ENCODE results near the gene NSD2.

The NSD2 gene

DNA sequence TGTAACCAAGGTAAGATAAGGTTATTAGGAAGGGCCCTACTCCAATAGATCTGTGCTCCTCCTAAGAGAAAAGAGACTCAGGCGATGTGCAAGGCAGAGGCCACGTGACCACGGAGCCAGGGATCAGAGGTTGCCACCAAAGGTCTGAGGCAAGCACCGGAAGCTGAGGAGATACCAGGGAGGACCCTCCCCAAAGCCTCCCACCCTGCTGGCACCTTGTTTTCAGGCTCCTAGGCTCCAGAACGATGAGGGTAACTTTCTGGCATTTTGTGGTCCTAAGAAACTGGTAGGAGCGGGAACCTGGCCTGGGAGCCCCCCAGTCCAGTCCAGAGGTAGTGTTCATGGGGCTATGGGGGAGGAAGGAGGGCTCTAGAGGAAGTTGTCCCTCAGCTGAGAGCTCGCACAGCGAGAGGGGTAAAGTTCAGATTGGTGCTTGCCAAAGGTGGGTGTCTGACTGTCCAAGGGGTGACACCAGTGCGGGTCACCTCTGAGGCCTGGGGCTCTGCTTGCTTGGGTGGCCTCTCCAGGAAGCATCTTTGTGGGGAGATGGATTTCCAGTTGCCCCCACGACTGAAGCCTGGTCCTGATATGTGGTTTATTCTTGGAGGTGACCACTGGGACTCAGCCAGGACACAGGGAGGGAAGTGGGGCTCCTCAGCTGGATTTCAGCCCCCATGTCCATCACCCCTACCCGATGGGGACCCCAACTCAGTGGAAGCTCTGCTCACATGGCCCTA, 7.7 kb upstream of the NSD2 start:
- no peak for DNase-seq

DNA sequence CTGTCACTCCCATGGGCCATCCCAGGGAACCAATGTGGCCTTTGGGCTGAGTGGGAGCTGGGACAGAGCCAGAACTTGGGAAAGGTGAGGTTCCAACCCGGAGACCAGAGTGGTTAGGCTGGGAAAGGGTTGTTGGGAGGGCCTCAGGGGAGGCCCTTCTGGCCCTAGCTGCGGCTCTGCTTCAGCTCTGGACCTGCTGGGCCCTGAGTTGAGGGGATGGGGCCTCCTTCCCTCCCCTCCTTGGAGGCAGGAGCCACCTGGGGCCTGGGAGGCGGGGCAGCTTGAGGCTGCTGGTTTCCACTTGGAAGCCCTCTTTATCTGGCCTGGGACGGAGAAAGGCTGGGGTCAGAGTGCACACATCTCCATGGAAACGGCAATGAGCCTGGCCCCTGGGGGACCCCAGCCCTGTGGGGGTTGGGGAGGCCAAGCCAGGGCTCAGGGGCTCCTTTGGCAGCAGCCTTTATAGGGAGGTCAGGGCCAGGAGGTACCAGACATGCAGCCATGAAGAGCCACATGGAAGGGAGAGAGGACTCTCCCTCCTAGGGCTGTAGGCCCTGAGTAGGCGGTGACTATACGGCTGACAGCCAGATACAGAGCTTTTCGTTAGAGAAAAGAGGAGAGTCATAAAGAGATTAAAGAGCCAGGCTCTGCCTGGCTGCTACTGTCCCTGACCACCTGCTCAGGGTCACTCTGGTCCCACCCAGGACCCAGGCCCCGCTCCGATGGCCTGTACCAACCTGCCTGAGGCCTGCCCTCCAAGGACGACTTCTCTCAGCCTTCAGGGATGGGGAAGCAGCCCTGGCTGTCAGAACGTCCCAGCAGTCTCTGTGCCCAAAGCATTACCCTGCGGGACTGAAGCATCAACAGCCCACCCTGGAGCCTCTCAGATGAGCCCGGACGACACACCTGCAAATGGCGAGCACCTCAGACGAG, 6.9 kb upstream of the NSD2 start:
- no peak for DNase-seq

DNA sequence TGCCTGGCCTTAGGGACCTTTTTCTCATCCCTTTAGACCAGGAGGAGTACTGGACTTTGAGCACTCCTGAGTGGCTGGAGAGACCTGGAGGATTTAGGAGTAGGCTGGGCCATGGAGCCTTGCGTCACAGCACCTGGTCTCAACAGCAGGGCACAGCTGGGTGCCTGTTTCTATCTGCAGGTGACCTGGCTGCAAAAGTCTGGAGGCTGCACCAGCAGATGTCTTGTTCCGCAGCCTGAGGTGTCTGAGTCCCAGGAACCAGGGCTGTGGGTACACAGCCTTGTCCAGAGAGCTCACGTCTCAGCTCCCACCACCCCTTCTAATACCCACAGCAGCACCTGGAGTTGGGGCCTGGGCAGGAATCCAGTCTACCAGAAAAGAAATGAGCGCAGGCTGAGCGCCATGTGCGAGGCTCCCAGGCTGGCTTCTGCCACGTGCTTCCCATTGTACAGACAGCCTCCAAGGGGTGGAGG, 5.0 kb upstream of the NSD2 start:
- no peak for DNase-seq

DNA sequence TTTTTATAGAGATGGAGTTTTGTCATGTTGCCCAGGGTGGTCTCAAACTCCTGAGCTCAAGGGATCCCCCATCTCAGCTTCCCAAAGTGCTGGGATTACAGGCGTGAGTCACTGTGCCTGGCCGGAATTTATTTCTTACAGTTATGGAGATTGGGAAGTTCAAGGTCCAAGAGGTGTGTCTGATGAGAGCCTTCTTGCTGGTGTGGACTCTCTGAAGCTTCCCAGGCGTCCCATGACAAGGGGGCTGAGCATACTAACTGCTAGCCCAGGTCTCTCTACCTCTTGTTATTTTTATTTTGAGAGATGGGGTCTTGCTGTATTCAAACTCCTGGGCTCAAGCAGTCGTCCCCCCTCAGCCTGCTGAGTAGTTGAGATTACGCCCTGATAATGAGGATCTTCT, 2.9 kb upstream of the NSD2 start:
- no peak for DNase-seq

DNA sequence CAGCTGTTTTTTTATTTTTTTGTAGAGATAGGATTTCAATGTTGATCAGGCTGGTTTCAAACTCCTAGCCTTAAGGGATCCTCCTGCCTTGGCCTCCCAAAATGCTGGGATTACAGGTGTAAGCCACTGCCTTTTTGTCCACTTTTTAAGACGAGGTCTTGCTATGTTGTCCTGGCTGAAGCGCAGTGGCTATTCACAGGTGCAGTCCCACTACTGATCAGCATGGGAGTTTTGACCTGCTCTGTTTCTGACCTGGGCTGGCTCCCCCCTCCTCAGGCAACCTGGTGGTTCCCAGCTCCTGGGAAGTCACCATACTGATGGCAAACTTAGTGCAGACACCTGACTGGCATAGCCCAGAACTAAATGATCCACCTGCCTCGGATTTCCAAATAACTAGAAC, 2.3 kb upstream of the NSD2 start:
- DNase-seq = no peak

DNA sequence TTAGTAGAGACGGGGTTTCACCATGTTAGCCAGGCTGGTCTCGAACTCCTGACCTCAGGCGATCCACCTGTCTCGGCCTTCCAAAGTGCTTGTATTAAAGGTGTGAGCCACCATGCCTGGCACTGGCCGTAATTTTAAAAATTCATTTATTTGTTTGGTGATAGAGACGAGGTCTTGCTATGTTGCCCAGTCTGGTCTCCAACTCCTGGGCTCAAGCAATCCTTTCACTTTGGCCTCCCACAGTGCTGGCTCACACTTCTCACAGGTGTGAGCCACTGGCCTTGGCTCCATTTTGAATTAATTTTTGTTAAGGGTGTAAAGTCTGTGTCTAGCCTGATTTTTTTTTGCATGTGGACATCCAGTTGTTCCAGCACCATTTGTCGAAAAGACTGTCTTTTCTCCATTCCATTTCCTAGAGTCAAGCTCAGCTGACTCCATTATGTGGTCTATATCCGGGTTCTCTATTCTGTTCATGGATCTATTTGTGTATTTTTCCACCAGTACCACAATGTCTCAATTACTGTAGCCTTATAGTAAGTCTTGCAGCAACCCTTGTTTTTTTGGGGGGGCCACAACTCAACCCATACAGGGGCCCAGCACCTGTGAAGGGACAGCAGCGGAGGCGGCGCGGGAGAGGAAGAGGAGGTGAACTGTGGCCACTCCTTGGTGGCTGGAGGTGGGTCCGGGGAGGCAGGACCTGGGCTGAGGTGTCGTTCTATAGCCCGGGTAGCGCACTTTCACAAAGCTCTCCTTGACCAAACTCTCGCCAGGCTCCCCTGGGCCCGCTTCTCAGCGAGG, 1.5 kb upstream of the NSD2 start:
- no peak for DNase-seq

DNA sequence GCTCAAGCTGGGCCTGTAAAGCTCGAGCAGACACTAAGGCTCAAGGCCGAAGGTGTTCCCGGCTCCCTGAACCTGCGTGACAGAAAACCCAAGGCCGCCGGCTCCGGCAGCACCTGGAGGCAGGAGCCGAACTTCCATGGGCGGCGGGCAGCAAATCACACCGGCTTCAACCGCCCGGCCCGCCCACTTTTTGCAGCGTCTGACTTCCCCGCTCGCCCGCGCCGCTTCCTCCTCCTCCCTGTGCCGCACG, 940 bp upstream of the NSD2 start:
- no peak for DNase-seq

DNA sequence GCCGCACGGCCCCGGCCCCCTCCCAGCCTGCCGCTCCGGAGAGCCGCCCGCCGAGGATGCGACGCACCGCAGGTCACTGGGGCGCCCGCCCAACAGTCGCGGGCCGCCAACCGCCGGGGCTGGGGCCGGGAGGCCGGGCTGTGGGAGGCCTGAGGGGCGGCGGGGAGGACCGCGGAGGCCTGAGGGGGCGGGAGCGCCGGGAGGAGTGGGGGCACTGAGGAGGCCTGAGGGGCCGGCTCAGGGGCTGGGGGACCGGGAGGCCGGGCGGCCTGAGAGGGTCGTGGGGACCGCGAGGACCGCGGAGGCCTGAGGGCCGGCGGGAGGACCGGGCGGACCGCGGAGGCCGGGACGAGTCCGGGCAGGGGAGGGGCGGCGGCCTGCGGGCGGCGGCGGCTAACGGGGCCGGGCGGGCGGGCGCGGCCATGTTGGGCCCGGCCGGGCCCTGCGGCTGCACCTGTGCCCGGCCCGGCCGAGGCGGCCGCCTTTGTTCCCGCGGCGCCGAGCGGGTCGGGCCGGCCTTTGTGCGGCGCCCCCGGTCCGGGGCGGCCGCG, 353 bp downstream of the NSD2 start:
- DNase-seq = no peak

DNA sequence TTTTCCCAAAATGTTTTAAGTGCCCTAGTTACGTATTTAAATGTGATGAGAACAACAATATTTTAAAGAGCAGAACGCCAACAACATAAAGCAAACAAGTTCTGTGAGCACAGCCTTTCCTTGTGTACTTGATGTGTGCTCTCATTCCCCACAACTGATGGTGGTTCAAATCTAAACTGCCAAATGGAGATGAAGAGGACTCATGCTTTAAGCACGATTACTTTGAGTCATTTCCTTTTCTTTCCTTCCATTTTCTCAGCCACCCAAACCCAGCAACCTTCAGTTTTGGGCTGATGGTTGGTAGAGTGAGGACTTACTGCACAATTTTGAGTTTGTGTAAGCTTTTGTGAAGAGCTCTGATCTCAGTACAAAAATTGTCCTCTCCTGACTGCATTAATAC, 1.7 kb downstream of the NSD2 start:
- DNase-seq = no peak

DNA sequence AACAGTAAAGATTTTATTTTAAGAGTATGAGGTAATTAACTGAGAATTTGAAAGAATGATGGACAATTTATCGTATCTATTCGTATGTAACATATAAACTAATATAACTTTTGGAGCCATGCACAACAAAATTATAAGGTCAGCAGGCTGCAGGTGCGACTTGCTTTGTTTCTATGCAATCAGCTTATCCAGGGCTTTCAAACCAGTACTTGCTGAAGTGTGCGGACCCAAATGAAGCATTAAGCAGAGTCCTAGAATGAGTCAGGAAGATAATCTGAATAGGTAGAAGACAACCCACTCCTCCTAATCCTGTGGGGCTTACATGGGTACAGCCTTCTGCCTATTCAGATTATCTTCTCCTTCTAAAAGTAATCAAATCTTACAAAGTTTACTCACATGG, 2.1 kb downstream of the NSD2 start:
- no peak for DNase-seq

DNA sequence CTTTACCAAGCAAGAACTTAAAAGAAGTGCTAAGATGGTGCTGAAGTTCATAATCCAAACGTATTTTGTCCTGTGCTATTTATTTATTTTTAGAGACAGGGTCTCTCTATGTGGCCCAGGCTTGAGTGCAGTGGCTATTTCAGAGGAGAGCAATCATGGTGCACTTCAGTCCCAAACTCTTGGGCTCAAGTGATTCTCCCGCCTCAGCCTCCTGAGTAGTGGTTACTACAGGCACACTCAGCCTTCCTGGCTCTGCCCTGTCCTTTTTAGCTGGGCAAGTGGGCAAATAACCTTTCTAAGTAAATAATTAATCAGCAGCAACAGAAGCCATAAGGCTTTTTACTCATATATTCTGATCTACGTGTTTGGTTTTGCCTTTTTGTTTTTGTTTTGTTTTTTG, 2.6 kb downstream of the NSD2 start:
- DNase-seq = no peak

DNA sequence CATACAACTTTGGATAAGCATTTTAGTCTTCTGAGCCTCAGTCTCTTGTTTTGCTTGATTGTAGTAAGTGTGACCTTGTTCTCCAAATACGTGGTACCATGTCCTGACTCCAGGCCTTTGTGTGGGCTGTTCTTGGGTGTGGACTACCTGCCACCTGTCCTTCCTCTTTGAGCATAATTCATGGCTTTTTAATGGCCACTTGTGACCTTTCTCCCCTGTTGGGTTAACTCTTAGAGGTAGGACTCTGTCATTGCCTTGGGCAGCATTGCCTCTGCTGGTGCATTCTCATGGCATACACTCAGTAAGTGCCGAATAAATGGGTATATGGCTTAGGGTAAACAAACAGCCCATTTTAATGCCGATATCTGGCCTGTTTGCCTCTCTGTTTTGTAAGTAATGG, 3.0 kb downstream of the NSD2 start:
- DNase-seq = no peak

DNA sequence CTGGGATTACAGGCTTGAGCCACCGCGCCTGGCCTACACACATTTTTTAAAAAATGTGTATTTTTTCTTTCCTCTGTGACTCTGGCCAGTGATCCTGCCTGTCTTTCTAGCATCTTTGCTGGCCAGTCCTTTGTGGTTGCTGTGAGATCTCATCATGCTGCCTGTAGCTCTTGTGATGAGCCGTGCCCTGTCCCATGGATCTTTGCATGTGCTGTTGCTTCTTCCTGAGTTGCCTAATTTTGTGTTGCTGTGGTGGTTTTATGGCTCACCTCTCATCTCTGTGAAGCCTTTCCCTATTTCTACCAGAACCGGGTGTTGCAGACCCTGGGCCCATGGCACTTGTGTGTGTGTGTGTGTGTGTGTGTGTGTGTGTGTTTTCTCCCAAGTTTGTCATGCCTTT, 8.3 kb downstream of the NSD2 start:
- DNase-seq = no peak

DNA sequence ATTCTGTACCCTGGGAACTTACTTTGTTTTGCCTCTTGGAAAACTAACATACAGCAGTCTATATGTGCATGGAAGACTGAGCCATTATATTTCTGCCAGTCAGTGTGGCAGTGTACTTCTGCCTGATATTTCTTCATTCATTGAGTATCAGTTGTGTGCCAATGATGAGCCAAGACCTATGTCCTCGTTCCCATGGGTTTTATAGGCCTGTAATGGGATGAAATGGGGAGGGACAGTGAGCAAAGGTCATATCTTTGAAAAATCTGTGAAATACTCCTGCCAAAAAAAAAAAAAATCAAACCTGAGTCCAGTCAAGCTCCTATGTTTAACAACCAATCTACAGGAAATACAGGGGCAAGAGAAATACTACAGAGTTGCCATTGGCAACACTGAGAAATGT, 9.1 kb downstream of the NSD2 start:
- no peak for DNase-seq

DNA sequence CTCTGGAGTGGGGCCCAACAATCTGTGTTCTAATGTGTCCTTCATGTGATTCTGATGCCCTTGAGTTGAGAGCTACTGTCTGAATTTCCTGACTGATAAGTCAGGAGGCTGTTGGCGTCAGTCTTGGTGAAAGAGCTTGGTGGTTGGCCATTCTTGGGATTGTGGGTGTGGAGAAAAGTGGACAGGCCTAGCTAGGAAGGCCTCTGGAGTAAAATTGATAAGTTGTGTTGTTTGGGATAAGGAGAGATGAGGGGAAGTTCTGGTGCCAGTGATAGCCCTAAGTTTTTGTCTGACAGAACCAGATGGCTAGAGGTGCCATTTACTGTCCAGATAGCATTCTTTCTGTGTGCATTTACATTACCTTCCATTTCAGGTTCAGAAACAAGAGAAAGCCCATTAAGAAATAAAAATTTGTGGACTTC, 11.7 kb downstream of the NSD2 start:
- no peak for DNase-seq

DNA sequence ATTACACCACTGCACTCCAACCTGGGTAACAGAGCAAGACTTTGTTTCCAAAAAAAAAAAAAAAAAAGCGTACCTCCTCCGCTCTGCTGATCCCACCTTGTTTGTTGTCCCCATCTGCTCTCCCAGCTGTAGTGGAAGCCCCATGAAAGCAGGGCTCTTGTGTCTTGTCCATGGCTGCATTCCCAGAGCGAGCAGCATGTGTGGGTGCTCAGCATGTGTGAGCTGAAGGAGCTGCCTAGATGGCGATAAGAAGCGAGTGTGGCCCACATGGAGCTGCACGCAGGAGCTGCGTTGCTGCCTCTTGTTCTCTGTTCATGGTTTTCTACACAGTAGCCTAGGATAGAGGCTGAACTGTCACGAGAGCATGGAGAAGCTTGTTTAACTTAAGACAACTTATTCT, 12.4 kb downstream of the NSD2 start:
- DNase-seq = no peak

DNA sequence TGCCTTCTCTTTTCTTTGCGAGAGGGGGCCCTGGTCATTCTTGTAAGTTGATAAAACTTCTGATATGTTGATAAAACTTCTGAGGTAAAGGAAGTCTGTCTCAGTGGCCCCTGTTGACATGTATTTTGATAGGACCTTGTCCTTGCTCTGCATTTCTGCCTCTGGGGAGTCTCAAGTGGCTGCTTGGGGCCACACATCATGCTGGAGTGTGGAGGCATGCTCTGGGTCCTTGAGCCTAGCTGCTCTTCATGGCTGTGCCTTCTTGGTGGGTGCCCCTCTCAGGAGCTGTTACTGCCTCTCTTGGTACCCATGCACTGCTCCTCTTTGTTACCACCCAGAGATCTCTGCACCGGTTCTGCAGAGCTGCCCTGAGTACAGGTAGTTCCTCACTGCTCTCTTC, 14.2 kb downstream of the NSD2 start:
- DNase-seq = no peak

DNA sequence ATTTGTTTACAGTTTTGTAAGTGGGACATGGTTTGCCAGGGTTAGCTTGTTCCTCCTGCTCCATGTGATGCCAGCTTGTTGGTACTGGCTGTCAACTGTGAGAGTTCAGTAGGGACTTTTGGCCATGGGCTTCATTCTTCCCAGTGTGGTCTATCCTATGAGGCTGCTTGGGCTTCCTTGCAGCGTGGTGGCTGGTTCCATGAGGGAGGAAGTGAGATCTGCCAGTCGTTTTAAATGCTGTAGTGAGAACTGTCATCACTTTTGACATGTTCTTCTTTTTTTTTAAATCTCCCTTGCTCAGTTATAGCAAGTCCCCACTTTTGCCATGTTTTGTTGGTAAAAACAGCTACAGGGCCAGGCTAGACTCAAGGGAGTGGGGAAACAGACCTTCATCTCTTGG, 15.9 kb downstream of the NSD2 start:
- DNase-seq = no peak

DNA sequence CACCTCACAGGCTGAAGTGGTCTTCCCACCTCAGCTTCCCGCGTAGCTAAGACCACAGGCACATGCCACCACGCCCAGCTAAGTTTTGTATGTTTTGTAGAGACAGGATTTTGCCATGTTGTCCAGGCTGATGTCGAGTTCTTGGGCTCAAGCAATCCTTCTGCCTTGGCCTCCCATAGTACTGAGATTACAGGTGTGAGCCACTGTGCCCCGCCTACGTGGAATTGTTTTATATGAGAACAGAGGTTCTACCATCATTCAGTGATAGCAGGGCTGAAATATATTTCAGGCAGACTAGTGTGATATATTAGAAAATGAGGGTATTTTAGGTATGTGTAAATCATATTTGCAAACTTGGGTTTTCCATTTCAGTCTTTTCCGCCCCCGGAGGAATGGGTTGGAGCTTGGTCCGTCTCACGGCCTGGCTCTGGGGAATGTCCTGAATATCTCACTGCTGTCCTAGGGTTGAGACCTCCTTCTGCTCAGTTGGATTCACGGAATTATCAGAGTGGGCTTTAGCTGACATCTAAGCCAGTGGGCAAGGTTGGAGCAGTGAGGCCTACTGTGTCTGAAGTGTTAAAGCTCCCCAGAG, 19.9 kb downstream of the NSD2 start:
- DNase-seq = no peak

DNA sequence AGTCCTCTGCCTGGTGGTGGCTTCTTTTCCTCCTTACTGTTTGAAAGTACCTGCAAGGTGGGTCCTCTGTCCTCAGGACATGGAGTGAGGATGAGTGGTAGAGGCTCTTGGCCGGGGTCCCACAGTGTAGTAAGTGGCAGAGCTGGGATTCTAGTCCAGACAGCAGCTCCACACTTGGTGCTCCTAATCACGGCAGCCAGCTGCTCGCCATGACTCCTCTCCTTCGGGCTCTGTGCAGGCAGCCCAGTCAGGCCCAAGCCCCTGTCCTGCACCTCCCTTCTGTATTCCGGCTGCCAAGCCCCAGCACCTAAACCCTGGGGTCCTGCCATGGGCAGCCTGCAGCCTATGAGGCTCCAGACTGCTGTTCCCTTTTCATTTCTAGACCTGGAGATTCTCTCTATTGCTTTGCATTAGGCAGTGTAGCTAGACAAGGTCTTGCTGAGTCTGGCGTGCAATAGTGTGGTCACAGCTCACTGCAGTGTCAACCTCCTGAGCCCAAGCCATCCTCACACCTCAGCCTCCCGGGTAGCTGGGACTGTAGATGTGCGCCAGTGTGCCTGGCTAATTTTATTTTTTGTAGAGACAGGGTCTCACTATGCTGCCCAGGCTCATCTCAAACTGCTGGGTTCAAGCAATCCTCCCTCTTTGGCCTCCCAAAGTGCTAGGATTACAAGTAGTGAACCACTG, 24.9 kb downstream of the NSD2 start:
- no peak for DNase-seq

DNA sequence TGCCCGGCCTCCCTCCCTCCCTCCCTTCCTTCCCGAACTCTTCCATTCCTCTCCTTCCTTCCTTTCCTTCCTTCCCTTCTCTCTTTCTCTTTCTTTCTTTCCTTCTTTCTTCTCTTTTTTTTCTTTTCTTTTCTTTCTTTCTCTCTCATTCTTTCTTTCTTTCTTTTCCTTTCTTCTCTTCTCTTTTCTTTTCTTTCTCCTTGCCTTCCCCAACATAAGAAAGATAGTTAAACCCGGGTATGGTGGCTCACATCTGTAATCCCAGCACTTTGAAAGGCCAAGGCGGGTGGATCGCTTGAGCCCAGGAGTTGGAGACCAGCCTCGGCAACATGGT, 25.4 kb downstream of the NSD2 start:
- DNase-seq = no peak

DNA sequence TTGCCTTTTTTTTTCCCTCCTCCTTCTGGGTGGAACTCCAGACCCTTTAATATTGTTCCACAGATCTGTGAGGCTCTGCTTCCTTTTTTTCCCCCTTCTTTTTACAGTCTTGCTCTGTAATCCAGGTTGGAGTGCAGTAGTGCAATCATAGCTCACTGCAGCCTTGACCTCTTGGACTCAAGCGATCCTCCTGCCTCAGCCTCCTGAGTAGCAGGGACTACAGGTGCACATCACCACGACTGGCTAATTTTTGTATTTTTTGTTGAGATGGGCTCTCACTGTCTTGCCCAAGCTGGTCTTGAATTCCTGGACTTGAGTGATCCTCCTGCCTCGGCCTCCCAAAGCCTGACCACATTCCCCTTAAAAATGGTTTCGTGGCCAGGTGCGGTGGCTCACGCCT, 26.8 kb downstream of the NSD2 start:
- no peak for DNase-seq

Measured in right kidney (tissue), 1 donor.